T-helper 1 cell treated with Interleukin-12 subunit alpha and Interleukin-12 subunit beta and Interleukin-4 antibody, amounts not matched to agents 30 μg/mL and 1 μg/mL, for 36 hours (primary cell): ENCODE data around the gene SLC35F3.

Experiments used
- H3K27ac Mint-ChIP-seq: one replicate; pipeline ENCODE4 v1.8.0; 2021; ENCODE audit warnings: mild to moderate bottlenecking, mixed read lengths
- H3K27me3 Mint-ChIP-seq: one replicate; pipeline ENCODE4 v1.8.0; 2021; ENCODE audit warnings: low read depth, mixed read lengths
- H3K36me3 Mint-ChIP-seq: one replicate; pipeline ENCODE4 v1.8.0; 2021; ENCODE audit warnings: low read depth, mixed read lengths
- H3K4me1 Mint-ChIP-seq: one replicate; pipeline ENCODE4 v1.8.0; 2021; ENCODE audit warnings: low read depth, mixed read lengths
- H3K4me3 Mint-ChIP-seq: one replicate; pipeline ENCODE4 v1.8.0; 2021; ENCODE audit warnings: mild to moderate bottlenecking, moderate library complexity, mixed read lengths
- H3K9me3 Mint-ChIP-seq: one replicate; pipeline ENCODE4 v1.8.0; 2021; ENCODE audit warnings: mixed read lengths

The SLC35F3 gene

GRCh38 chr1:234273981-234274380 is 369.5 kb downstream of the SLC35F3 start:
- Mint-ChIP-seq H3K9me3 (peaks cover 3% of the 10 kb centered on the region), H3K36me3 (peaks cover 3% of the 10 kb centered on the region), H3K4me3 (no peak overlapping the region), H3K27ac (no peak overlapping the region), H3K4me1 (peaks cover 16% of the 10 kb centered on the region), H3K27me3 (peaks cover 15% of the 10 kb centered on the region)

- no peak overlapping the region for H3K27ac Mint-ChIP-seq
- H3K27me3 Mint-ChIP-seq: peaks cover 15% of the 10 kb centered on the region
- H3K4me3 Mint-ChIP-seq: no peak overlapping the region
- H3K9me3 Mint-ChIP-seq: no peaks in the 10 kb centered on the region
- H3K4me1 Mint-ChIP-seq: peaks cover 4% of the 10 kb centered on the region
- peaks cover 3% of the 10 kb centered on the region for H3K36me3 Mint-ChIP-seq
Observed at GRCh38 chr1:234276151-234276788, 371.8 kb downstream of the SLC35F3 start.

- H3K36me3 Mint-ChIP-seq: peaks cover 3% of the 10 kb centered on the region
- no peak overlapping the region for H3K4me3 Mint-ChIP-seq
- peaks cover 15% of the 10 kb centered on the region for H3K27me3 Mint-ChIP-seq
- H3K9me3 Mint-ChIP-seq: no peaks in the 10 kb centered on the region
- H3K27ac Mint-ChIP-seq: no peak overlapping the region
- H3K4me1 Mint-ChIP-seq: peaks cover 3% of the 10 kb centered on the region
Observed at GRCh38 chr1:234277161-234277868, 372.8 kb downstream of the SLC35F3 start.

- no peak overlapping the region for H3K4me3 Mint-ChIP-seq
Observed at GRCh38 chr1:234279021-234279420, 374.5 kb downstream of the SLC35F3 start.

GRCh38 chr1:234280500-234280899 is 376.0 kb downstream of the SLC35F3 start:
- Mint-ChIP-seq H3K27me3 (peaks cover 5% of the 10 kb centered on the region), H3K4me1 (peaks cover 2% of the 10 kb centered on the region), H3K4me3 (no peak overlapping the region), H3K36me3 (no peaks in the 10 kb centered on the region), H3K9me3 (no peaks in the 10 kb centered on the region), H3K27ac (no peak overlapping the region)

More at GRCh38 chr1:234279021-234279420, 374.5 kb downstream of the SLC35F3 start:
- Mint-ChIP-seq H3K27me3 (peaks cover 7% of the 10 kb centered on the region), H3K4me1 (no peaks in the 10 kb centered on the region), H3K36me3 (no peaks in the 10 kb centered on the region), H3K27ac (no peak overlapping the region), H3K9me3 (no peaks in the 10 kb centered on the region)

- no peaks in the 10 kb centered on the region for H3K36me3 Mint-ChIP-seq
- H3K4me1 Mint-ChIP-seq: peaks cover 2% of the 10 kb centered on the region
- H3K27me3 Mint-ChIP-seq: peaks cover 5% of the 10 kb centered on the region
- no peak overlapping the region for H3K4me3 Mint-ChIP-seq
- H3K27ac Mint-ChIP-seq: no peak overlapping the region
- H3K9me3 Mint-ChIP-seq: no peaks in the 10 kb centered on the region
Observed at GRCh38 chr1:234281826-234282489, 377.5 kb downstream of the SLC35F3 start.

GRCh38 chr1:234286206-234286605 is 381.7 kb downstream of the SLC35F3 start:
- H3K27ac Mint-ChIP-seq: no peak overlapping the region
- H3K4me3 Mint-ChIP-seq: no peak overlapping the region
- peaks cover 2% of the 10 kb centered on the region for H3K4me1 Mint-ChIP-seq
- peaks cover 2% of the 10 kb centered on the region for H3K36me3 Mint-ChIP-seq
- H3K27me3 Mint-ChIP-seq: peaks cover 18% of the 10 kb centered on the region
- peaks cover 18% of the 10 kb centered on the region for H3K9me3 Mint-ChIP-seq

- Mint-ChIP-seq H3K9me3 (peaks cover 18% of the 10 kb centered on the region), H3K4me3 (no peak overlapping the region), H3K4me1 (peaks cover 2% of the 10 kb centered on the region), H3K27ac (no peak overlapping the region), H3K27me3 (peaks cover 22% of the 10 kb centered on the region), H3K36me3 (peaks cover 2% of the 10 kb centered on the region)
Observed at GRCh38 chr1:234288946-234289345, 384.5 kb downstream of the SLC35F3 start.

- Mint-ChIP-seq H3K4me3 (no peak overlapping the region), H3K36me3 (peaks cover 2% of the 10 kb centered on the region), H3K27ac (no peak overlapping the region), H3K4me1 (no peaks in the 10 kb centered on the region), H3K27me3 (peaks cover 17% of the 10 kb centered on the region), H3K9me3 (peaks cover 18% of the 10 kb centered on the region)
Observed at GRCh38 chr1:234289538-234290305, 385.2 kb downstream of the SLC35F3 start.

GRCh38 chr1:234292011-234292410 is 387.5 kb downstream of the SLC35F3 start:
- Mint-ChIP-seq H3K4me3 (no peak overlapping the region), H3K27ac (no peak overlapping the region), H3K36me3 (peaks cover 2% of the 10 kb centered on the region), H3K27me3 (peaks cover 17% of the 10 kb centered on the region), H3K9me3 (peaks cover 18% of the 10 kb centered on the region), H3K4me1 (no peaks in the 10 kb centered on the region)

GRCh38 chr1:234292548-234292947 is 388.1 kb downstream of the SLC35F3 start:
- Mint-ChIP-seq H3K36me3 (peaks cover 2% of the 10 kb centered on the region), H3K27ac (no peak overlapping the region), H3K4me1 (no peaks in the 10 kb centered on the region), H3K27me3 (peaks cover 20% of the 10 kb centered on the region), H3K9me3 (peaks cover 18% of the 10 kb centered on the region), H3K4me3 (no peak overlapping the region)

GRCh38 chr1:234294109-234294817 is 389.8 kb downstream of the SLC35F3 start:
- Mint-ChIP-seq H3K27ac (no peak overlapping the region), H3K36me3 (peaks cover 2% of the 10 kb centered on the region), H3K9me3 (peaks cover 9% of the 10 kb centered on the region), H3K27me3 (peaks cover 19% of the 10 kb centered on the region), H3K4me1 (no peaks in the 10 kb centered on the region), H3K4me3 (no peak overlapping the region)

GRCh38 chr1:234295068-234295467 is 390.6 kb downstream of the SLC35F3 start:
- peaks cover under 1% of the 10 kb centered on the region for H3K9me3 Mint-ChIP-seq
- H3K27ac Mint-ChIP-seq: no peak overlapping the region
- H3K4me1 Mint-ChIP-seq: no peaks in the 10 kb centered on the region
- no peak overlapping the region for H3K4me3 Mint-ChIP-seq
- peaks cover 13% of the 10 kb centered on the region for H3K27me3 Mint-ChIP-seq
- peaks cover under 1% of the 10 kb centered on the region for H3K36me3 Mint-ChIP-seq

GRCh38 chr1:234295626-234296025 is 391.1 kb downstream of the SLC35F3 start:
- Mint-ChIP-seq H3K4me3 (no peak overlapping the region), H3K9me3 (no peaks in the 10 kb centered on the region), H3K27me3 (peaks cover 12% of the 10 kb centered on the region), H3K36me3 (no peaks in the 10 kb centered on the region), H3K4me1 (no peaks in the 10 kb centered on the region), H3K27ac (no peak overlapping the region)
